Measurements from ENCODE around the gene MAPK9.
"Not testable (repeated sequence)": the region's sequence is repeated elsewhere in the genome, so short reads cannot be mapped to it uniquely, and the experiment has no call there.

MAPK9 gene

DNA sequence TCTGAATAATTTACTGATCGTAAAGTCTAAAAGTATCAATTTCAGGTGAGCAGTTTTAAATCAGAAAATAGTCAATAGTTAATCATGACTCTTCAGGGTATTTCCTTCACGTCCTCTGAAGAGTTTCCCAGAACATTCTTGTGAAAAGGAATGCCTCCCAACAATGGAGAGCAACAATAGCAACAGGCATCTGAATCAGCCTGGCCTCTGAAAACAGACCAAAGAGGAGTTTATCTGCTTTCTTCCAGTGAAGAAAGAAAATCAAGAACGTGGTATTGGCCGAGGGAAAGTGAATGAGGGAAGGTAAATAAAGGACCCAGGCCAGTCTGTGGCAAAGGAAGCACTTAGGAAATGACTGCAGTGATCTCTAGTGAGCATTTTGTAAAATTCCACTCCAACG is 56.8 kb downstream of the MAPK9 start:
- no peak for DNase-seq (ENCODE audit: low spot score)

- DNase-seq (ENCODE audit: low spot score) = no peak
Observed at GRCh38 chr5:180234271-180234670, 57.6 kb downstream of the MAPK9 start.

GRCh38 chr5:180233729-180234128 is 58.2 kb downstream of the MAPK9 start:
- no peak for DNase-seq (ENCODE audit: low spot score)

DNA sequence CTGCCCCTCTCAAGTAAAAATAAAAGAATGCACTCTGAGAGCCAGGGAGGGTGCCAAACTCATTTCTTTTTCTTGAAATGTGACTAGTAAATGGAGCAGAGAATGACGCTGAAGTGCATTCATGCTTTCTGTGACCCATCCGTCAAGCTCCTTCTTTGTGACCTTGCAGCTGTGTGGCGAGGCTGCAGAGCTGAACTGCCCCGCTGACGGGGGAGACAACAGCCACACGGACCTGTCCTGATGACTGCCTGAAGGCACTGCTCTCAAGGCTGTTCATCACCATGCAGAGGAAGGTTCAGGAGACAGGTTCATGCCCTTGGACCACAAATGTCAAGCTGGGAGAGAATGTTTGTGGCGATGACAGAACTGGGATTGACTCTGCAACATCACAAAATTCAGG is 61.9 kb downstream of the MAPK9 start:
- DNase-seq (ENCODE audit: low spot score) = no peak

- no peak for DNase-seq (ENCODE audit: low spot score)
Observed at GRCh38 chr5:180222056-180222455, 69.8 kb downstream of the MAPK9 start.

DNA sequence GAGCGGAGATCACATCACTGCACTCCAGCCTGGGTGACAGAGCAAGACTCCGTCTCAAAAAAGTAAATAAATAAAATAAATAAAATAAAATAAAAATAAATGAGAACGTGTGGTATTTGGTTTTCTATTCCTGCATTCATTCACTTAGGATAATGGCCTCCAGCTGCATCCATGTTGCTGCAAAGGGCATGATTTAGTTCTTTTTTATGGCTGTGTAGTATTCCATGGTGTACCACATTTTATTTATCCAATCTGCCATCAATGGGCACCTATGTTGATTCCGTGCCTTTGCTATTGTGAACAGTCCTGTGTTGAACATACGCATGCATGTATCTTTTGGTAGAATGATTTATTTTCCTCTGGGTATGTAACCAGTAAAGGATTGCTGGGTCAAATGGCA is 74.1 kb downstream of the MAPK9 start:
- DNase-seq (ENCODE audit: low spot score) = no peak

DNA sequence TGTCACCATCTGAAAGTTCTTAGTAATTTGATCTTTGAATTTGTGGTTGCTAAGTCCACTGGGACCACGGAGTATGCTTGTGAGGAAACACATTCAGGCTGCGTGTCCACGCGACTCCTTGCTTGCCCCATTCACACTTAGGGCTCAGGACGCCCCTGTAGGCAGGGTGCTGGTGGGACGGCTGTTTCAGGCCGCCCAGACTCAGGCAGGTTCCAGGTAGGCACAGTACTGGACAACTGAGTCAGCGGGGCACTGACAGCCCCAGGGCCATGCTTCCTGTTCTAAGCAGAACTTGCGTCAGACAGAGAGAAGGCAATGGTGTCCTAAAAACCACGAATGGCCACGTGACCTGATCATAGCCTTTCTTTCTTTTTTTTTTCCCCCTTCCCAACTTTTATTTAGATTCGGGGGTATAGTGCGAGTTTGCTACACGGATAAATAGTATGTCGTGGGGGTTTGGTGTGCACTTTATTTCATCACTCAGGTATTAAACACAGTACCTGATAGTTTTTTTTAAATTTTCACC is 75.2 kb downstream of the MAPK9 start:
- no peak for DNase-seq (ENCODE audit: low spot score)

DNA sequence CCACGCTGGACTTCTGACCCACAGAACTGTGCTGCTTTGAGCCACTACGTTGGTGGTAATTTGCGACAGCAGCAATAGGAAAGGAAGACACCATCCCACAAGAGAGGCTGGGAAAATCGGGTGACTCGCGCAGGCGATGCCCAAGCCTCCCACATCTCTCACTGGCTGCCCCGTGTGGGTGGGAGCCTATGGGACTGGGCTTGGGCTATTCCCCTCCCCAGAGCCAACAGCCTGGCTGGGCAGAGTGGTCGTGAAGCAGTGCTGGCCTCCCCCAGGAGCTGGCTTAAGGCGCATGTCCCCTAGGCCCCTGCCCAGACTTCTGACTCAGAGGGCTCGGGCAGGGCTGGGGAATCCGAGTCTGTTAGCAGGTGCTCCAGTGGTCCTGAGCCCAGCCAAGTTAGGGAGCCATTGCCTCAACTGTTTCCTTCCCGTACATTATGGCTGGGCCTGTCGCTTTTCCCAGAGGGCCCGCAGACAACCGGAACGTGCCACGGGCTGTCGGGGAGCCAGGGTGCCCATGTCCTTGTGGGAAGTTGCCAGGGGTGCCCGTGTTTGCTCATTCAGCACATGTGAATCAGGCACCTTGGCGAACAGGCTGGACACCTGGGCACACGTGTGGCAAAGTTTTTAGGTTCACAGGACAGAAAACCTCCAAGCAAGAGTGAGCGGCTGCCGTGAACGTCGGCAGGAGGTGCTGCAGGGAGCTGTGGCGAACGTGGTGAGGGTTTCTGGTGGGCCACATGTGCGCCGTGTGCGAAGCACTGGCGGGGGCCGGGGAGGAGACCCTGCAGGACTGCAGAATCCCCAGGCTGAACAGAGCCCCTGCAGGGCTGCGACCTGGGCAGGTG is 75.9 kb downstream of the MAPK9 start:
- DNase-seq (ENCODE audit: low spot score) = no peak

- DNase-seq (ENCODE audit: low spot score) = no peak
Observed at GRCh38 chr5:180214870-180215770, 76.8 kb downstream of the MAPK9 start.

DNA sequence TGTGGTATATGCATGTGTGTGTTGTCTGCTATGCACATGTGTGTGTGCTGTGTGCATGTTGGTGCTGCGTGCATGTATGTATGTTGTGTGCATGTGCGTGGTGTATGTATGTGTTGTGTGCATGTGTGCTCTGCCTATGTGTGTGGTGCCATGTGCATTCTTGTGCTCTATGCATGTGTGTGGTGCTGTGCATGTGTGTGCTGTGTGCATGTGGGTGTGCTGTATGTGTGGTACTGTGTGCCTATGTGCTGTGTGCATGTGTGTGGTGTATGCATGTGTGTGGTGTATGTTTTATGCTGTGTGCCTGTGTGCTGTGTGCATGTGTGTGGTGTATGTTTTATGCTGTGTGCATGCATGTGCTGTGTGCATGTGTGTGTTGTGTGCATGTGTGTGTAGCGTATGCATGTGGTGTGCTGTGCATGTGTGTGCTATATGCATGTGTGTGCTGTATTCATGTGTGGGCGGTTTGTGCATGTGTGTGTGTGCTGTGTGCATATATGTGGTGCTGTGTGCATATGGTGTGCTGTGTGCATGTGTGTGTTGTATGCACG is 78.2 kb downstream of the MAPK9 start:
- DNase-seq (ENCODE audit: low spot score) = no peak

- no peak for DNase-seq (ENCODE audit: low spot score)
Observed at GRCh38 chr5:180213256-180213600, 78.7 kb downstream of the MAPK9 start.

GRCh38 chr5:180212363-180213255 is 79.3 kb downstream of the MAPK9 start:
- DNase-seq (ENCODE audit: low spot score) = no peak

DNA sequence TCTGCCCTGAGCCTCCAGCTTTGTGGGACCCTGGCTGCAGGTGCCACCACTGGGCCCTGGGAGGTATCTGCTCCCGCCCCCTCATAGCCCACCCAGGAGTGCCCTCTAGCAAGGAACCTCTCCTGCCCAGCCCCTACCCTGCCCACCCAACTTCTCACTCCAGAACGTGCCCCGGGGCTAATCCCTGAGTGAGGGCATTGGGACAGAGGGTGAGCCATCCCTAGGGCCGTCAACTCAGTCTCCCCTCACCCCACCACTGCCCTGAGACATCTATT is 80.2 kb downstream of the MAPK9 start:
- no peak for DNase-seq (ENCODE audit: low spot score)

- no peak for DNase-seq (ENCODE audit: low spot score)
Observed at GRCh38 chr5:180210961-180211760, 80.7 kb downstream of the MAPK9 start.

DNA sequence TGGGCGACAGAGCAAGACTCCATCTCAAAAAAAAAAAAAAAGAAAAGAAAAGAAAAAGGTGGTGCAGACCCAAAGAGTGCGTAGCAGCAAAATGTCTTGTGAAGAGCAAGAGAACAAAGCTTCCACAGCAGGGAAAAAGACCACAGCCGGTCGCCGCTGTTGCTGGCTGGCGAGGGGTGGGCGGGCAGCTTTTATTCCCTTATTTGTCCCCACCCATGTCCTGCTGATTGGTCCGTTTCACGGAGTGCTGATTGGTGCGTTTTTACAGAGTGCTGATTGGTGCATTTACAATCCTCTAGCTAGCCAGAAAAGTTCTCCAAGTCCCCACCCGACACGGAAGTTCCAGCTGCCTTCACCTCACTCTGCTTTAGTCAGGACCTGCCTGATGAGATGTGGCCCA is 81.8 kb downstream of the MAPK9 start:
- not testable (repeated sequence) for DNase-seq (ENCODE audit: low spot score)

GRCh38 chr5:180209137-180209581 is 82.7 kb downstream of the MAPK9 start, which contains the start of gene RASGEF1C:
RASGEF1C (minus strand) TSS chr5:180209211; CDS start chr5:180138052, 71,159 bp downstream.
- peak; percentile 25 for DNase-seq (ENCODE audit: low spot score)

- no peak for DNase-seq (ENCODE audit: low spot score)
Observed at GRCh38 chr5:180208435-180209081, 83.3 kb downstream of the MAPK9 start.

GRCh38 chr5:180208038-180208434 is 83.8 kb downstream of the MAPK9 start:
- DNase-seq (ENCODE audit: low spot score) = no peak

DNA sequence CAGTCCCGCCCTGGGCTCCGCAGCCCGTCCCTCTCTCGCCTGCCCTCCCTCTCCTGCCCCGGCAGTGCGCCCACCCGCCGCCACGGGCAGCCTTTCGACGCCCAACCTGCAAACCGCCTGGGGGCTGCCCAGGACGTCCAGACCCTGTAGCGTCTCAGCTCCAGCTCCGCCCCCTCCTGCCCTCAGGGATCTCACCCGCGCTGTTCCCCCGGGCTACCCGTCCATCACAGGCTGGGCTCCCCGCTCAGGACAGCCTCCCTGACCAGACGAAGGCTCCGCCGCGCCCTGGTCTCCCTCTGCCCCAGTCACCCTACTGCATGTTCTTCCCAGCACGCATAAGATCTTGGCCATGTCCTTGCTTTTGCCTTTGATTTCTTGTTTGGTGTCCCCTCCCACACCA is 84.3 kb downstream of the MAPK9 start:
- DNase-seq (ENCODE audit: low spot score) = no peak

GRCh38 chr5:180206993-180207392 is 84.9 kb downstream of the MAPK9 start:
- DNase-seq (ENCODE audit: low spot score) = no peak

Measured in CD4-positive, alpha-beta T cell treated with Interleukin-15 for 4 hours (primary cell).